T1000 (cell line): ENCODE results near the gene DDX49.
"Not testable (repeated sequence)": the region's sequence is repeated elsewhere in the genome, so short reads cannot be mapped to it uniquely, and the experiment has no call there.

Experiments
- DNase-seq: peaks from one replicate; lab custom pipeline; 2025; ENCODE audit warnings: mixed read lengths; lab: John Stamatoyannopoulos, UW

DDX49 gene

GRCh38 chr19:18895824-18896341 lies 23.6 kb upstream of the DDX49 start, which contains the start of gene CERS1:
Gene CERS1, minus strand, starts transcription at chr19:18896158. Its CDS starts 86 bp downstream, at chr19:18896072.
- DNase-seq: no peak

GRCh38 chr19:18896421-18896841 lies 23.1 kb upstream of the DDX49 start:
- DNase-seq: no peak

- no peak for DNase-seq
Observed at GRCh38 chr19:18897094-18898029, 22.2 kb upstream of the DDX49 start.

GRCh38 chr19:18898081-18898606 lies 21.4 kb upstream of the DDX49 start:
- DNase-seq: no peak

- DNase-seq: no peak
Observed at GRCh38 chr19:18898607-18899408, 20.7 kb upstream of the DDX49 start.

- no peak for DNase-seq
Observed at GRCh38 chr19:18899624-18900560, 19.6 kb upstream of the DDX49 start.

- no peak for DNase-seq
Observed at GRCh38 chr19:18900700-18901481, 18.6 kb upstream of the DDX49 start.

- DNase-seq: no peak
Observed at GRCh38 chr19:18901491-18901890, 18.0 kb upstream of the DDX49 start.

- DNase-seq: not testable (repeated sequence)
Observed at GRCh38 chr19:18902519-18902918, 17.0 kb upstream of the DDX49 start.

GRCh38 chr19:18903156-18904037 lies 16.1 kb upstream of the DDX49 start:
- no peak for DNase-seq

- no peak for DNase-seq
Observed at GRCh38 chr19:18904334-18905057, 15.0 kb upstream of the DDX49 start.

GRCh38 chr19:18905058-18905456 lies 14.5 kb upstream of the DDX49 start:
- no peak for DNase-seq

- DNase-seq: no peak
Observed at GRCh38 chr19:18905513-18906236, 13.8 kb upstream of the DDX49 start.

- DNase-seq: no peak
Observed at GRCh38 chr19:18906605-18907519, 12.7 kb upstream of the DDX49 start.

- DNase-seq: no peak
Observed at GRCh38 chr19:18908917-18909619, 10.4 kb upstream of the DDX49 start.

GRCh38 chr19:18910010-18910409 lies 9.5 kb upstream of the DDX49 start:
- no peak for DNase-seq
